ENCODE data around the gene ARHGAP10. TPM values are rescaled to one million over a fixed set of nuclear protein-coding genes. Genes with fewer than 3 reads are reported as not detected.
"Not testable (repeated sequence)": the region's sequence is repeated elsewhere in the genome, so short reads cannot be mapped to it uniquely, and the experiment has no call there.

ARHGAP10 gene
- total RNA-seq, 6 experiments from 2014 or later, result 5.5 to 13.3 (median 10.4) TPM

GRCh38 chr4:147994076-147994475 is 262.2 kb downstream of the ARHGAP10 start:
- Histone ChIP-seq H3K9me3 (no peaks in the 10 kb centered on the region), H3K4me3 (no peak overlapping the region), H3K4me1 (no peaks in the 10 kb centered on the region), H3K27me3 (no peaks in the 10 kb centered on the region), H3K27ac (no peak overlapping the region), H3K36me3 (no peaks in the 10 kb centered on the region)
- WGBS (ENCODE audit: insufficient coverage, low coverage, low lambda C conversion rate, missing lambda C conversion rate), result 66% methylated on average over 3 of the region's 3 CpGs
- ATAC-seq (no peak), DNase-seq (no peak)
- intact Hi-C loops (cut with DNase I), result no loop called here
- TF ChIP-seq POLR2A (IDR thresholded peaks at IDR 0.05) (no peak), CTCF (IDR thresholded peaks at IDR 0.05) (no peak)

- no peaks in the 10 kb centered on the region for H3K9me3 ChIP-seq
- TF ChIP-seq CTCF (IDR thresholded peaks at IDR 0.05), result no peak
- TF ChIP-seq POLR2A (IDR thresholded peaks at IDR 0.05), result no peak
- no peaks in the 10 kb centered on the region for H3K27me3 ChIP-seq
- intact Hi-C loops (cut with DNase I), result no loop called here
- WGBS (ENCODE audit: insufficient coverage, low coverage, low lambda C conversion rate, missing lambda C conversion rate), result 78% methylated on average over 10 of the region's 10 CpGs
- no peaks in the 10 kb centered on the region for H3K36me3 ChIP-seq
- no peaks in the 10 kb centered on the region for H3K4me1 ChIP-seq
- H3K4me3 ChIP-seq, result no peak overlapping the region
- H3K27ac ChIP-seq, result no peak overlapping the region
- DNase-seq (no peak), ATAC-seq (no peak)
Observed at GRCh38 chr4:147994491-147995385, 262.9 kb downstream of the ARHGAP10 start.

- H3K36me3 ChIP-seq, result no peaks in the 10 kb centered on the region
- WGBS (ENCODE audit: insufficient coverage, low coverage, low lambda C conversion rate, missing lambda C conversion rate), result 72% methylated on average over 3 of the region's 3 CpGs
- intact Hi-C loops (cut with DNase I), result no loop called here
- H3K4me3 ChIP-seq, result no peak overlapping the region
- no peaks in the 10 kb centered on the region for H3K9me3 ChIP-seq
- no peak for DNase-seq
- no peak for TF ChIP-seq CTCF (IDR thresholded peaks at IDR 0.05)
- TF ChIP-seq POLR2A (IDR thresholded peaks at IDR 0.05), result no peak
- H3K4me1 ChIP-seq, result no peaks in the 10 kb centered on the region
- no peaks in the 10 kb centered on the region for H3K27me3 ChIP-seq
- ATAC-seq, result no peak
- H3K27ac ChIP-seq, result no peak overlapping the region
Observed at GRCh38 chr4:147996859-147997258, 265.0 kb downstream of the ARHGAP10 start.

- WGBS (ENCODE audit: insufficient coverage, low coverage, low lambda C conversion rate, missing lambda C conversion rate), result 100% methylated on average over 1 of the region's 1 CpG
- H3K4me1 ChIP-seq; DNase-seq; intact Hi-C loops (cut with DNase I); H3K9me3 ChIP-seq; H3K36me3 ChIP-seq; ATAC-seq; H3K4me3 ChIP-seq; H3K27ac ChIP-seq; H3K27me3 ChIP-seq: not testable (repeated sequence)
Observed at GRCh38 chr4:148000038-148000437, 268.1 kb downstream of the ARHGAP10 start.

GRCh38 chr4:148004228-148004857 is 272.5 kb downstream of the ARHGAP10 start:
- H3K9me3 ChIP-seq, result no peaks in the 10 kb centered on the region
- peak in 1 of 3 donors; percentile 39 for DNase-seq
- 42% methylated on average over 4 of the region's 6 CpGs for WGBS (ENCODE audit: insufficient coverage, low coverage, low lambda C conversion rate, missing lambda C conversion rate)
- no peak overlapping the region for H3K27ac ChIP-seq
- no peak overlapping the region for H3K4me3 ChIP-seq
- intact Hi-C loops (cut with DNase I), result no loop called here
- H3K36me3 ChIP-seq, result no peaks in the 10 kb centered on the region
- TF ChIP-seq POLR2A (IDR thresholded peaks at IDR 0.05) (no peak), CTCF (IDR thresholded peaks at IDR 0.05) (no peak)
- H3K27me3 ChIP-seq, result no peaks in the 10 kb centered on the region
- ATAC-seq, result peak; percentile 36 to 59 (median 58)
- no peaks in the 10 kb centered on the region for H3K4me1 ChIP-seq

Measured in right lobe of liver (tissue), 6 donors.